ENCODE data around the gene KCNQ1. TPM values are rescaled to one million over a fixed set of nuclear protein-coding genes. Genes with fewer than 3 reads are reported as not detected.
A peak's percentile ranks its signal among the peaks of the same experiment; 100 is the strongest.

The KCNQ1 gene
- total and polyA plus RNA-seq, 9 donors = 1.4 to 17.2 (median 3.8) TPM

DNA sequence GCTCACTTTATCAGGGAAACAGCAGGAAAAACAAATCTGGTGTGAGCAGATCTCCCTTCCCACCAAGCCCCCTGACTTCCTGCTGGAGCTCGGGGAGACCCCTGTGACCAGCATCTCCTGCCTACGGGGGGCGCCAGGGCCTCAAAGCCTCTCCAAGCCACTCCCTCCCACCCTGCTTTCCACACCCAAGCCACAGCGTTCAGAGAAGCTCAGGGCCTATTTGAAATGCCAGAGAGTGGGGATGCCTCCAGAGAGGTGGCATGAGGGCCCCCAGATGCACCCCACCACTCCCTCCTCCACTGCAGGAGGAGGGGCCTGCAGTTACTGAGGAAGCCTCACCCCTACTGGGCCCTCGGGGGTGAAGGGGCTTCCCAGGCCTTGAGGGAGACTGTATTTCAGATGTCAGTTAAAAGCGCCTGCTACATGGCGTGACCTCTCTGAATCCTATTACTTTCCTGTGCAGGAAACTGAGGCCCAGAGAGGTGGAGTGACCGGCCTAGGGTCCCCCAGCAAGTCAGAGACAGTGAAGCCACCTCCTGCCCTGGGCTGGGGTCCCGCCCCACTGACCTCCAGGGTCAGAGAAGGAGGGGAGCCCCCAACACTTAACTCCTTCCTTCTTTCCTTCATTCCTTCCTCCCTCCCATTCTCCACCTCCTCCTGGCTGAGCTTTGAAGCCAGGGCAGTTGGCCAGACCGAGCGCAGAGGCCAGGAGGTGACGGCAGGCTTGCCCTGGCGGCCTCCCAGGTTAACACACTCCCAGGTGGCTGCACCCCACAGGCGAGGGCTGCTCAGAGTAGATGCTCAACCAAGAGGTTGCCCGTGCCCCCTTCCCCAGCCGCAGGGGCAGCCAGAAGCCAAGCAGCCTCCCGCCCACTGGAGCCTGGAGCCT lies 446.8 kb downstream of the KCNQ1 start:
- Histone ChIP-seq H3K4me1 (ENCODE audit: insufficient read depth) (peaks cover 15% of the 10 kb centered on the region), H3K4me3 (peak overlapping the region; percentile 37), H3K27ac (peak overlapping the region; percentile 85 to 97), H3K27me3 (no peaks in the 10 kb centered on the region), H3K9me3 (no peaks in the 10 kb centered on the region), H3K36me3 (no peaks in the 10 kb centered on the region)
- peak; percentile 77 to 85 (median 81) for DNase-seq
- intact Hi-C loops (cut with DNase I) = loop anchor here in 3 of 4 donors (1.0 to 10.0 kb wide), 5 partner anchors 359 to 584 kb away; partner anchors contain the start of gene TSSC4 (in 1 of the 3)
- TF ChIP-seq, protein P1, sequence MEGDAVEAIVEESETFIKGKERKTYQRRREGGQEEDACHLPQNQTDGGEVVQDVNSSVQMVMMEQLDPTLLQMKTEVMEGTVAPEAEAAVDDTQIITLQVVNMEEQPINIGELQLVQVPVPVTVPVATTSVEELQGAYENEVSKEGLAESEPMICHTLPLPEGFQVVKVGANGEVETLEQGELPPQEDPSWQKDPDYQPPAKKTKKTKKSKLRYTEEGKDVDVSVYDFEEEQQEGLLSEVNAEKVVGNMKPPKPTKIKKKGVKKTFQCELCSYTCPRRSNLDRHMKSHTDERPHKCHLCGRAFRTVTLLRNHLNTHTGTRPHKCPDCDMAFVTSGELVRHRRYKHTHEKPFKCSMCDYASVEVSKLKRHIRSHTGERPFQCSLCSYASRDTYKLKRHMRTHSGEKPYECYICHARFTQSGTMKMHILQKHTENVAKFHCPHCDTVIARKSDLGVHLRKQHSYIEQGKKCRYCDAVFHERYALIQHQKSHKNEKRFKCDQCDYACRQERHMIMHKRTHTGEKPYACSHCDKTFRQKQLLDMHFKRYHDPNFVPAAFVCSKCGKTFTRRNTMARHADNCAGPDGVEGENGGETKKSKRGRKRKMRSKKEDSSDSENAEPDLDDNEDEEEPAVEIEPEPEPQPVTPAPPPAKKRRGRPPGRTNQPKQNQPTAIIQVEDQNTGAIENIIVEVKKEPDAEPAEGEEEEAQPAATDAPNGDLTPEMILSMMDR (IDR thresholded peaks at IDR 0.05) = no peak
- TF ChIP-seq POLR2A (IDR thresholded peaks at IDR 0.05) = no peak
- TF ChIP-seq EP300 (IDR thresholded peaks at IDR 0.05) = no peak
- WGBS, 3 donors = 29 to 30% (median 30%) methylated on average over 17 of the region's 17 CpGs

DNA sequence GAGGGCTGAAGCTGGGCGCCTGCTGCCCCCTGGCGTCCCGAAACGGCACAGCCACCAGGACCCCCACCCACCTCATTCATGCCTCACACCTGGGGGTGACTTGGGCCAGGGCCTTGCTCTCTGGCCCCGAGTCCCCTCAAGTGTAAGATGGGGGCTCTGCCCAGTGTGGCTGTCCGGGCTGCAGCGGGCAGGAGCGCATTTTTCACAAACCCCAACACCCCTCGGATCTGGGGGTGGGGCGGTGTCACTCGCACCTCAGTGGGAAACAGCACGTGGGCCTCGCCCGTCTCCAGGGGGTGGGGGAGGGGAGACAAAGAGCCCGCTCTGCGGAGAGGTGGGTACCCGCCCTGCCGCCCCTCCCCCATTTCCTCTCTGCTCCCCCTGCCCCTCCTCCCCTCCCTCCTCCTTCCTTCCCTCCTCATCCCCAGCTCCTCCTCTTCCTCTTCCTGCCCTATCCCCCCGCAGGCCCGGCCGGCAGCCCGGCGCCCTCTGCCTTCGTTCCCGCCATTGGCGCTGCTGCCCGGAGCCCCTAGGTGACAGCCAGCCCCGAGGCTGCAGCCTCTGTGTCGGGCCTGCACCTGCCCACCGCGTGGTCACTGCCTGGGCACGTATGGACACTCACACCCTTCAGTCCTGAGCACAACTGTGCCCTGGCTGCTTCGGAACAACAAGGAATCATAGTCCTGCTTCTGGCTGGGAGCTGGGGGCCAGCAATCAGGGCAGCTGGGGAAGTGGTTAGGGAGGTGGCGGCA lies 447.6 kb downstream of the KCNQ1 start:
- Histone ChIP-seq H3K4me1 (ENCODE audit: insufficient read depth) (peaks cover 15% of the 10 kb centered on the region), H3K4me3 (peak overlapping the region; percentile 37), H3K9me3 (no peaks in the 10 kb centered on the region), H3K27ac (peak overlapping the region; percentile 73 to 85), H3K36me3 (no peaks in the 10 kb centered on the region), H3K27me3 (no peaks in the 10 kb centered on the region)
- TF ChIP-seq, protein P1 (IDR thresholded peaks at IDR 0.05) = peak; percentile 97 to 99 (median 98)
- TF ChIP-seq POLR2A (IDR thresholded peaks at IDR 0.05) = no peak
- 2 to 7% (median 4%) methylated on average over 29 to 34 of the region's 34 CpGs for WGBS, 3 donors
- intact Hi-C loops (cut with DNase I) = loop anchor here in 3 of 4 donors (5.0 to 10.0 kb wide), 4 partner anchors 468 to 585 kb away; partner anchors contain the start of gene TSSC4 (in 1 of the 3)
- peak; percentile 70 to 80 (median 78) for DNase-seq

DNA sequence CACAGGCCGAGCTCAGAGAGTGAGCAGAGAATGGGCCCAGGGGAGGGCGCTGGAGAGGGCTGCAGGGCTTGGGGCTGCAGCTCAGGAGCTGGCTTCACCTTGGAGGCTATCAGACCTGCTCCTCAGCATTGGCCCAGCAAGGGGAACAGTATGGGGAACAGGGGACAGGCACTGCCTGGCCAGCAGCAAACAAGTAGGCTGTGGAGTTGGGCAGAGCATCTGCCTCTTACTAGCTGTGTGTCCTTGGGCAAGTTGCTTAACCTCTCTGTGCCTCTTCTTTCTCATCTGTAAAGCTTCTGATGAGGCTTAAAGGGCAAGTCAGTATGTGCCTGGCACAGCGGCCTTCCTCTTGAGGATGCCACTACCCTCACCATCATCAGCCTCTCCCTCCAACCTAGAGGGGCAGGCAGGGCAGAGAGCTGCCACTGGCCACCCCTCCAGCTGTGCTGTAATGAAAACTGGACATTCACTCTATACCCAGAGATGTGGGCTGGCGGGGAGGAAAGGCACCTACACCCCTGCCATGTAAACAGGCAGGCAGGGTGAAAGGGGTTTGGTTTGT lies 448.2 kb downstream of the KCNQ1 start:
- Histone ChIP-seq H3K9me3 (no peaks in the 10 kb centered on the region), H3K4me1 (ENCODE audit: insufficient read depth) (peaks cover 15% of the 10 kb centered on the region), H3K36me3 (no peaks in the 10 kb centered on the region), H3K27ac (no peak overlapping the region), H3K27me3 (no peaks in the 10 kb centered on the region), H3K4me3 (no peak overlapping the region)
- peak in 1 of 5 donors; percentile 41 for DNase-seq
- TF ChIP-seq, protein P1 (IDR thresholded peaks at IDR 0.05) = no peak
- no peak for TF ChIP-seq POLR2A (IDR thresholded peaks at IDR 0.05)
- TF ChIP-seq EP300 (IDR thresholded peaks at IDR 0.05) = no peak
- WGBS, 3 donors = 49 to 55% (median 49%) methylated on average over 4 of the region's 4 CpGs
- intact Hi-C loops (cut with DNase I) = loop anchor here in 3 of 4 donors (5.0 to 10.0 kb wide), 4 partner anchors 468 to 586 kb away; partner anchors contain the start of gene TSSC4 (in 1 of the 3)

DNA sequence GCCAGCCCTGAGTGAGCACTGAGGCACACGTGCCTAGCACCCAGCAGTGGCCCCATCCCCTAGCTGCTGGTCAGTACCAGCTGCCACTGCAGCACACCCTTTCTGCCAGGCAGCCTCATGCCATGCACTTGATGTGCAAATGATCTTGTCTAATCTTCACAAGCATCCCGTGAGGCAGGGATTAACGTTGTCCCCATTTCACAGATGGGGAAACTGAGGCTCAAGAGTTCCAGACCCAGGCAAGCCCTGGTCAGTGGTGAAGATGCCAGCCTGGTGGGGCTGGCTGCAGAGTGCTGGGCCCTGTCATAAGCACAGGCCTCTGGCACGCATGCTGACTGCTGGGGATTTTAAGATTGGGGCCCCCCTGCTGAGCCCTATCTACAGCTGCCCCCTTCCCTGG lies 449.1 kb downstream of the KCNQ1 start:
- Histone ChIP-seq H3K27ac (no peak overlapping the region), H3K4me3 (no peak overlapping the region), H3K27me3 (no peaks in the 10 kb centered on the region), H3K9me3 (no peaks in the 10 kb centered on the region), H3K36me3 (no peaks in the 10 kb centered on the region), H3K4me1 (ENCODE audit: insufficient read depth) (peaks cover 15% of the 10 kb centered on the region)
- DNase-seq = no peak
- 65 to 82% (median 75%) methylated on average over 4 of the region's 4 CpGs for whole genome bisulfite sequencing, 3 donors
- intact Hi-C loops (cut with DNase I) = loop anchor here in 3 of 4 donors (5.0 to 10.0 kb wide), 4 partner anchors 469 to 587 kb away; partner anchors contain the start of gene TSSC4 (in 1 of the 3)
- TF ChIP-seq POLR2A (IDR thresholded peaks at IDR 0.05) (no peak), EP300 (IDR thresholded peaks at IDR 0.05) (no peak)
